ENCODE results near the gene ZNF569. TPM values are rescaled to one million over a fixed set of nuclear protein-coding genes. Genes with fewer than 3 reads are reported as not detected.

ZNF569 gene
- total and polyA plus RNA-seq, 2 of the 13 experiments (the other 11 are each of a cell fraction or from before 2014, with no cell fraction given) = 1.4 to 5.7 TPM

GRCh38 chr19:37452500-37453245 is 14.6 kb downstream of the ZNF569 start (continued):
- TF ChIP-seq, protein P1, sequence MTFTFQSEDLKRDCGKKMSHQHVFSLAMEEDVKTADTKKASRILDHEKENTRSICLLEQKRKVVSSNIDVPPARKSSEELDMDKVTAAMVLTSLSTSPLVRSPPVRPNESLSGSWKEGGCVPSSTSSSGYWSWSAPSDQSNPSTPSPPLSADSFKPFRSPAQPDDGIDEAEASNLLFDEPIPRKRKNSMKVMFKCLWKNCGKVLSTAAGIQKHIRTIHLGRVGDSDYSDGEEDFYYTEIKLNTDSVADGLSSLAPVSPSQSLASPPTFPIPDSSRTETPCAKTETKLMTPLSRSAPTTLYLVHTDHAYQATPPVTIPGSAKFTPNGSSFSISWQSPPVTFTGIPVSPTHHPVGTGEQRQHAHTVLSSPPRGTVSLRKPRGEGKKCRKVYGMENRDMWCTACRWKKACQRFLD (CRISPR knock-in tag; IDR thresholded peaks at IDR 0.05; ENCODE audit: borderline replicate concordance) = no peak
- TF ChIP-seq PHF8 (CRISPR knock-in tag; IDR thresholded peaks at IDR 0.05) = no peak
- TF ChIP-seq ZNF687 (CRISPR knock-in tag; IDR thresholded peaks at IDR 0.05) = no peak

DNA sequence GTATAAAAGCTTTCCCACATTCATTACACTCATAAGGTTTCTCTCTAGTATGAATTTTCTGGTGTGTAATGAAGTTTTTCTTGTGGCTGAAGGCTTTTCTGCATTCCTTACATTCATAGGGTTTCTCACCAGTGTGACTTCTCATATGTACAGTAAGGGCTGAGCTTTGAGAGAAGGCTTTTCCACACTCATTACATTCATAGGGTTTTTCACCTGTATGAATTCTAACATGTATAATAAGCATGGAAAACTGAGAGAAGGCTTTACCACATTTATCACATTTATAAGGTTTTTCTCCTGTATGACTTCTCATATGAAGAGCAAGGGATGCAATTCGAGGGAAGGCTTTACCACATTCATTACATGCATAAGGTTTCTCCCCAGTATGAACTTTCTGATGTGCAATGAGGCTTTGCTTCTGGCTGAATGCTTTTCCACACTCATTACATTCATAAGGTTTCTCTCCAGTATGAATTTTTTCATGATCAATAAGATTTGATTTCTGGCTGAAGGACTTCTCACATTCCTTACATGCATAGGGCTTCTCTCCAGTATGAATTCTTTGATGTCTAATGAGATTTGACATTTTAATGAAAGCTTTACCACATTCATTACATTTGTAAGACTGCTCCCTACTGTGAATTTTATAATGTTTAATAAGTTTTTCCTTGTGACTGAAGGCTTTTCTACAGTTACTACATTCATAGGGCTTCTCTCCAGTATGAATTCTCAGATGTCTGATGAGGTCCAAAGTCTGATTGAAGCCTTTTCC is 53.7 kb downstream of the ZNF569 start:
- FAIRE-seq (no peak), ATAC-seq (no peak), DNase-seq (ENCODE audit: low spot score) (no peak)
- H2AFZ ChIP-seq (ENCODE audit: low read length) = no peak overlapping the region
- intact Hi-C loops (cut with micrococcal nuclease; ENCODE audit: unreplicated experiment) = no loop called here
- H3K4me2 ChIP-seq (ENCODE audit: low read depth, low read length) = no peak overlapping the region
- POLR2A ChIA-PET = no interaction called here
- CTCF ChIA-PET (ENCODE audit: low intra/inter-chr PET ratio, low total read pairs) = no interaction called here
- H3K4me1 ChIP-seq (ENCODE audit: insufficient read depth, low read length) = no peaks in the 10 kb centered on the region
- TF ChIP-seq ZNF274 (CRISPR knock-in tag; IDR thresholded peaks at IDR 0.05) (peak; percentile 10; the same call in 1 of the 2 replicates), ZEB1 (IDR thresholded peaks at IDR 0.05; ENCODE audit: insufficient replicate concordance, low read depth) (no peak), SAFB2 (CRISPR knock-in tag; IDR thresholded peaks at IDR 0.05; ENCODE audit: borderline replicate concordance, low read depth) (no peak), STAG1 (CRISPR knock-in tag; IDR thresholded peaks at IDR 0.05) (no peak), ZNF879 (CRISPR knock-in tag; IDR thresholded peaks at IDR 0.05) (no peak)
- TF ChIP-seq, protein P2, sequence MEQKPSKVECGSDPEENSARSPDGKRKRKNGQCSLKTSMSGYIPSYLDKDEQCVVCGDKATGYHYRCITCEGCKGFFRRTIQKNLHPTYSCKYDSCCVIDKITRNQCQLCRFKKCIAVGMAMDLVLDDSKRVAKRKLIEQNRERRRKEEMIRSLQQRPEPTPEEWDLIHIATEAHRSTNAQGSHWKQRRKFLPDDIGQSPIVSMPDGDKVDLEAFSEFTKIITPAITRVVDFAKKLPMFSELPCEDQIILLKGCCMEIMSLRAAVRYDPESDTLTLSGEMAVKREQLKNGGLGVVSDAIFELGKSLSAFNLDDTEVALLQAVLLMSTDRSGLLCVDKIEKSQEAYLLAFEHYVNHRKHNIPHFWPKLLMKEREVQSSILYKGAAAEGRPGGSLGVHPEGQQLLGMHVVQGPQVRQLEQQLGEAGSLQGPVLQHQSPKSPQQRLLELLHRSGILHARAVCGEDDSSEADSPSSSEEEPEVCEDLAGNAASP (CRISPR knock-in tag; IDR thresholded peaks at IDR 0.05; ENCODE audit: borderline replicate concordance) = no peak
- in situ Hi-C loops (cut with HindIII; ENCODE audit: extremely low pct_ligation_motif_present, low pct_unique_long_range_greater_than_20kb) = no loop called here
- H3K79me2 ChIP-seq (ENCODE audit: insufficient read depth, low read length) = no peaks in the 10 kb centered on the region
- H3K4me3 ChIP-seq (replicated peaks in 1 of 3; ENCODE audit: insufficient read depth in 1 of 3, low read depth in 2 of 3, low read length in 3 of 3) = no peak overlapping the region
- H3K27me3 ChIP-seq (ENCODE audit: control insufficient read depth in 1 of 2, insufficient read depth in 2 of 2, low read length in 2 of 2) = no peaks in the 10 kb centered on the region
- peaks cover 92% of the 10 kb centered on the region for H3K9me3 ChIP-seq (ENCODE audit: low read length)
- peaks cover 1 to 3% of the 10 kb centered on the region in 2 experiments; a peak in 3 of 5 replicates for H3K36me3 ChIP-seq (replicated peaks in 1 of 2; ENCODE audit: control insufficient read depth in 1 of 2, insufficient read depth in 2 of 2, low read length in 2 of 2)
- no peaks in the 10 kb centered on the region for H4K20me1 ChIP-seq (ENCODE audit: insufficient read depth, low read length)
- 79% methylated on average over 1 of the region's 1 CpG for WGBS (ENCODE audit: low lambda C conversion rate)
- BruUV-seq (replicated peaks) = TSS peak; percentile 37
- no peak overlapping the region for H3K9ac ChIP-seq (ENCODE audit: insufficient read depth, low read depth, low read length)
- no peak overlapping the region for H3K27ac ChIP-seq (ENCODE audit: extremely low read length, insufficient read depth, low read length)

Data from HepG2 (cell line).